HG03565 (cell line): ENCODE measurements around the gene MTMR10.
A peak's percentile ranks its signal among the peaks of the same experiment; 100 is the strongest.

Experiments used
- ATAC-seq: cut with Tn5 transposase; IDR thresholded peaks from one replicate; pipeline ENCODE4 v1.9.1; 2021; ENCODE audit warnings: mild to moderate bottlenecking, moderate library complexity; ENCODE audit not compliant: unreplicated experiment

Gene MTMR10

GRCh38 chr15:31014608-31014925 lies 23.1 kb upstream of the MTMR10 start:
- ATAC-seq = no peak

- ATAC-seq = peak; percentile 53
Measured at GRCh38 chr15:31013863-31014607, 22.6 kb upstream of the MTMR10 start.

- ATAC-seq = no peak
Measured at GRCh38 chr15:31012455-31012854, 21.0 kb upstream of the MTMR10 start.

GRCh38 chr15:31010036-31010435 lies 18.6 kb upstream of the MTMR10 start:
- ATAC-seq = no peak

GRCh38 chr15:31005660-31006059 lies 14.2 kb upstream of the MTMR10 start:
- no peak for ATAC-seq

- ATAC-seq = peak; percentile 78
Measured at GRCh38 chr15:31004220-31004733, 12.8 kb upstream of the MTMR10 start.

- no peak for ATAC-seq
Measured at GRCh38 chr15:31001702-31002101, 10.3 kb upstream of the MTMR10 start.

- no peak for ATAC-seq
Measured at GRCh38 chr15:30999729-31000128, 8.3 kb upstream of the MTMR10 start.

GRCh38 chr15:30997270-30997669 lies 5.8 kb upstream of the MTMR10 start:
- ATAC-seq = no peak

GRCh38 chr15:30992249-30992864 lies 929 bp upstream of the MTMR10 start:
- no peak for ATAC-seq

- no peak for ATAC-seq
Measured at GRCh38 chr15:30990446-30991254, 778 bp downstream of the MTMR10 start.

- ATAC-seq = no peak
Measured at GRCh38 chr15:30990036-30990435, 1.4 kb downstream of the MTMR10 start.

- ATAC-seq = no peak
Measured at GRCh38 chr15:30985081-30985531, 6.3 kb downstream of the MTMR10 start.

GRCh38 chr15:30984542-30984941 lies 6.9 kb downstream of the MTMR10 start:
- ATAC-seq = no peak

- ATAC-seq = no peak
Measured at GRCh38 chr15:30984118-30984517, 7.3 kb downstream of the MTMR10 start.

GRCh38 chr15:30979457-30979856 lies 12.0 kb downstream of the MTMR10 start:
- ATAC-seq = no peak

GRCh38 chr15:30978328-30978727 lies 13.1 kb downstream of the MTMR10 start:
- ATAC-seq = no peak

GRCh38 chr15:30974112-30974511 lies 17.3 kb downstream of the MTMR10 start:
- ATAC-seq = no peak

- no peak for ATAC-seq
Measured at GRCh38 chr15:30973379-30973778, 18.0 kb downstream of the MTMR10 start.

- ATAC-seq = no peak
Measured at GRCh38 chr15:30969724-30970123, 21.7 kb downstream of the MTMR10 start.

- ATAC-seq = no peak
Measured at GRCh38 chr15:30963681-30964080, 27.7 kb downstream of the MTMR10 start.

GRCh38 chr15:30962659-30963058 lies 28.8 kb downstream of the MTMR10 start:
- ATAC-seq = no peak
